Activated CD8-positive, alpha-beta T cell treated with anti-CD3 and anti-CD28 coated beads for 36 hours (primary cell): ENCODE data around the gene CST9L. TPM values are rescaled to one million over a fixed set of nuclear protein-coding genes. Genes with fewer than 3 reads are reported as not detected.

ENCODE experiments used
- ATAC-seq: fragments of 200-7000 bp; cut with Tn5 transposase; one replicate; pipeline ENCODE4 v1.10.0; 2021; ENCODE audit warnings: mild to moderate bottlenecking, moderate library complexity
- CTCF ChIA-PET: fragments of 350-600 bp; sonication (Branson Sonifier 250); formaldehyde crosslinking; loops from one replicate; lab custom pipeline; 2021; ENCODE audit warnings: antibody characterized with exemption; lab: Charles Lee
- POLR2A ChIA-PET: fragments of 350-600 bp; sonication (Branson Sonifier 250); formaldehyde crosslinking; loops from one replicate; lab custom pipeline; 2021; ENCODE audit warnings: antibody characterized with exemption; lab: Charles Lee
- DNase-seq: peaks from one replicate; pipeline ENCODE4 v3.0.0-alpha.2; 2020
- H3K27ac Mint-ChIP-seq: one replicate; pipeline ENCODE4 v1.8.0; 2021; ENCODE audit warnings: mild to moderate bottlenecking, mixed read lengths
- H3K27me3 Mint-ChIP-seq: one replicate; pipeline ENCODE4 v1.8.0; 2021; ENCODE audit warnings: mixed read lengths
- H3K36me3 Mint-ChIP-seq: one replicate; pipeline ENCODE4 v1.8.0; 2021; ENCODE audit warnings: low read depth, mixed read lengths
- H3K4me1 Mint-ChIP-seq: one replicate; pipeline ENCODE4 v1.8.0; 2021; ENCODE audit warnings: low read depth, mixed read lengths
- H3K4me3 Mint-ChIP-seq: one replicate; pipeline ENCODE4 v1.8.0; 2021; ENCODE audit warnings: mild to moderate bottlenecking, moderate library complexity, mixed read lengths
- H3K9me3 Mint-ChIP-seq: one replicate; pipeline ENCODE4 v1.8.0; 2021; ENCODE audit warnings: mixed read lengths
- intact Hi-C: fragments of 100-400 bp; cut with micrococcal nuclease; formaldehyde crosslinking; loops from one replicate; pipeline ENCODE4 v1.10.0; 2022
- total RNA-seq, 2 experiments: library from RNA; stranded (reverse); gene quantifications; one replicate each; pipeline ENCODE4 v1.2.3, GENCODE V29; 2021
- TF ChIP-seq, protein P1 (sequence below): fragments of 200-600 bp; IDR thresholded peaks from one replicate; pipeline ENCODE4 v1.8.0; 2022; ENCODE audit warnings: antibody characterized with exemption, mild to moderate bottlenecking

The CST9L gene
- total RNA-seq, 2 experiments from 2014 or later = not detected

DNA sequence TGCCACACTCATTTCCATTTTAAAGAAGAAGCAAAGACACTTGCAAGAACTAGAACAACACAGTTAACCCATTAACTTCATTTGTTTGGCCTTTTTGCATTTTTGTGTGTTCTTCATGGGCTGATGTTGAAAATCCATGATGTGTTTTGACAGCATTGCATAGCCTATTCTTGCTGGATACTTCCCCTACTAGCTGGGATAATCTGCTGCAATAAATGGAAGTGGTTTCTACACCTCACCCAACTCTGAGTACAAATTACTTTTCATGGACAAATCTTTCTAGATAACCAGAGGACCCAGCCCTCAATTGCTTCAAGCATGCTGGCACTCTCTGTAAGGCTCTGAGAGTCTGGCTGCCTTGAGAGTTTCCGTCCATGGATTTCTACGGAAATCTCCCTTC, 26.5 kb downstream of the CST9L start:
- no peaks in the 10 kb centered on the region for H3K9me3 Mint-ChIP-seq
- ChIA-PET POLR2A (no interaction called here), CTCF (no interaction called here)
- intact Hi-C loops = no loop called here
- TF ChIP-seq, protein P1, sequence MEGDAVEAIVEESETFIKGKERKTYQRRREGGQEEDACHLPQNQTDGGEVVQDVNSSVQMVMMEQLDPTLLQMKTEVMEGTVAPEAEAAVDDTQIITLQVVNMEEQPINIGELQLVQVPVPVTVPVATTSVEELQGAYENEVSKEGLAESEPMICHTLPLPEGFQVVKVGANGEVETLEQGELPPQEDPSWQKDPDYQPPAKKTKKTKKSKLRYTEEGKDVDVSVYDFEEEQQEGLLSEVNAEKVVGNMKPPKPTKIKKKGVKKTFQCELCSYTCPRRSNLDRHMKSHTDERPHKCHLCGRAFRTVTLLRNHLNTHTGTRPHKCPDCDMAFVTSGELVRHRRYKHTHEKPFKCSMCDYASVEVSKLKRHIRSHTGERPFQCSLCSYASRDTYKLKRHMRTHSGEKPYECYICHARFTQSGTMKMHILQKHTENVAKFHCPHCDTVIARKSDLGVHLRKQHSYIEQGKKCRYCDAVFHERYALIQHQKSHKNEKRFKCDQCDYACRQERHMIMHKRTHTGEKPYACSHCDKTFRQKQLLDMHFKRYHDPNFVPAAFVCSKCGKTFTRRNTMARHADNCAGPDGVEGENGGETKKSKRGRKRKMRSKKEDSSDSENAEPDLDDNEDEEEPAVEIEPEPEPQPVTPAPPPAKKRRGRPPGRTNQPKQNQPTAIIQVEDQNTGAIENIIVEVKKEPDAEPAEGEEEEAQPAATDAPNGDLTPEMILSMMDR = no peak
- no peaks in the 10 kb centered on the region for H3K36me3 Mint-ChIP-seq
- H3K27me3 Mint-ChIP-seq = peaks cover 15% of the 10 kb centered on the region
- DNase-seq (no peak), ATAC-seq (no peak)
- H3K27ac Mint-ChIP-seq = no peak overlapping the region
- no peaks in the 10 kb centered on the region for H3K4me1 Mint-ChIP-seq
- no peak overlapping the region for H3K4me3 Mint-ChIP-seq

DNA sequence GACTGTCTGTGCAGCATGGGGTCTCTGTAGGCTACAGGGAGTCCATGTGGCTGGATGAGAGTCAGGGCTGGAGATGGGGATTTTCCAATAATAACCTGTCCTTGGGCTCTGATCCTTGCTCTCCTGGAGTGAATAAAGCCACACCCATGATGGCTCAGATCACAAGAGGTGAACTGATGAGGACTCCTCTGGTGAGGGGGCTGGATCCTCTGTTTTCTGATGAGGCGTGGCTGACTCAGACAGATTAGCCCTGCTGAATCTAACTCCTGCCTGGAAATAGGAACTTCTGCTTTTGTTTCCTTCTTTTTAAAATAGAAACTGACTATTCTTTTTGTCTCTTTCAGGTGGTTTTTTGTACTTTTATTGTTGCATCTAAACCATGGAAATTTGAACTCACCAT, 27.0 kb downstream of the CST9L start:
- POLR2A ChIA-PET = no interaction called here

GRCh38 chr20:23540624-23541023, 27.7 kb downstream of the CST9L start:
- POLR2A ChIA-PET = no interaction called here
- H3K9me3 Mint-ChIP-seq = no peaks in the 10 kb centered on the region
- TF ChIP-seq, protein P1 = no peak
- H3K36me3 Mint-ChIP-seq = no peaks in the 10 kb centered on the region
- ATAC-seq (no peak), DNase-seq (no peak)
- no peak overlapping the region for H3K4me3 Mint-ChIP-seq
- CTCF ChIA-PET = no interaction called here
- peaks cover 15% of the 10 kb centered on the region for H3K27me3 Mint-ChIP-seq
- H3K27ac Mint-ChIP-seq = no peak overlapping the region
- no peaks in the 10 kb centered on the region for H3K4me1 Mint-ChIP-seq
- intact Hi-C loops = no loop called here

More for the DNA sequence above, 27.0 kb downstream of the CST9L start:
- TF ChIP-seq, protein P1 = no peak
- peaks cover 15% of the 10 kb centered on the region for H3K27me3 Mint-ChIP-seq
- H3K9me3 Mint-ChIP-seq = no peaks in the 10 kb centered on the region
- no peaks in the 10 kb centered on the region for H3K36me3 Mint-ChIP-seq
- no peaks in the 10 kb centered on the region for H3K4me1 Mint-ChIP-seq
- ATAC-seq = no peak
- CTCF ChIA-PET = no interaction called here
- no peak overlapping the region for H3K27ac Mint-ChIP-seq
- intact Hi-C loops = no loop called here
- H3K4me3 Mint-ChIP-seq = no peak overlapping the region
- DNase-seq = no peak

DNA sequence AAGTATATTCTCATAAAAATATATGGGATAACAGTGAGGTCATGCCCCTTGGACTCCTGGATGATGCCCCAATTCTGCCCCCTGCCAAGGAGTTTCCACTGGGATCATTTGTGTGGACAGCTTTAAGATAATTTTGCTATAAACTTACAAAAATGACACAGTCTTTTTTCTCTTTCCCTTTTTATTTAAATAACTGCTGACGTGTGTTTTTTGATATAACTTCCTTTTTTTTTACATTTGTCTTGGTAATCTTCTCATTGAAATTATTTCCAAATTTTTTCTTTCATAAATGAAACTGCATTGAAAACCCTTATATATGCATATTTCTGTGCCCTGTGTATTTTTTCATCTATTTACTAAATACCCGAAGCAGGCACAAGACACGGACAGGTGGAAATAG, 31.3 kb downstream of the CST9L start:
- POLR2A ChIA-PET = no interaction called here
- Mint-ChIP-seq H3K9me3 (no peaks in the 10 kb centered on the region), H3K27ac (no peak overlapping the region), H3K4me1 (no peaks in the 10 kb centered on the region), H3K4me3 (no peak overlapping the region), H3K27me3 (peaks cover 12% of the 10 kb centered on the region), H3K36me3 (no peaks in the 10 kb centered on the region)
- intact Hi-C loops = no loop called here
- DNase-seq (no peak), ATAC-seq (no peak)
- TF ChIP-seq, protein P1 = no peak
- CTCF ChIA-PET = no interaction called here

DNA sequence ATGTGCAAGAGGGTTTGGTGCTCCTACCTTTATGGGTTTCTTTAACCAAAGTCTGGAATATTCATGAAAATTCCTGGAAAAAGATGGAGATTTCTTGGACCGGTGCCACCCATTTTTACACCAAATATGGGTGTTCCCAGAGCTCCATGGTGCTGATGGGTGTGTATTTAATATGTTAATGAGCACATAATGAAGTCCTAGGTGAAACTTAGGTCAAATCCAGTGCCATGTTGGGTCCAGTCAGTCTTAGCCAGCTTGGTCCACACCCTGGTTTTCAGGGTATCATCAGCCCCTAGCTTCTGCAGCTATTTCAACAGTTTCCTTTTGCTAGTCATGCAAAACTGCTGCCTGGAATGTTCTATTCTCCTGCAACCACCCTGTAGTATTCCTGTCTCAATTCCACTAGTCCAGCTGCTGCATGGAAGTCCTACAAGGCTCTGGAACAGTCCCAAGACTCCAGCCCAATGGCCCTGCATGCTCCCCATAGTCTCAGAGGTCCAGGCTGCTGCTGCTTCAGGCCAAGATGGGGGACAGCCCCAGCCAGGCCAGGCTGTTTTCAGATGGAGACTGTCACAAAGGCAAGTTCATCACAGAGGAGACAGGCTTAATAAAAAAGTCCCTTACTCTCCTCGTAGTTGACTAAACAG, 31.8 kb downstream of the CST9L start:
- H3K9me3 Mint-ChIP-seq = no peaks in the 10 kb centered on the region
- no peak overlapping the region for H3K27ac Mint-ChIP-seq
- ATAC-seq = no peak
- H3K27me3 Mint-ChIP-seq = peaks cover 12% of the 10 kb centered on the region
- ChIA-PET CTCF (no interaction called here), POLR2A (no interaction called here)
- intact Hi-C loops = no loop called here
- no peak for DNase-seq
- peaks cover under 1% of the 10 kb centered on the region for H3K4me1 Mint-ChIP-seq
- TF ChIP-seq, protein P1 = no peak
- no peaks in the 10 kb centered on the region for H3K36me3 Mint-ChIP-seq
- no peak overlapping the region for H3K4me3 Mint-ChIP-seq
